PC-3 (cell line): ENCODE results near the gene AKAP6. TPM values are rescaled to one million over a fixed set of nuclear protein-coding genes. Genes with fewer than 3 reads are reported as not detected.
"Not testable (repeated sequence)": the region's sequence is repeated elsewhere in the genome, so short reads cannot be mapped to it uniquely, and the experiment has no call there.

Source experiments
- ATAC-seq: fragments of 200-7000 bp; cut with Tn5 transposase; 2 replicates; pipeline ENCODE4 v1.9.1; 2020; ENCODE audit warnings: mild to moderate bottlenecking, moderate library complexity
- BruUV-seq: library from RNA; stranded (reverse); fragments of 400-500 nt; replicated peaks from 2 replicates; lab custom pipeline; 2021; lab: Mats Ljungman, UMichigan
- CTCF ChIA-PET: fragments of 300-600 bp; sonication (Branson Sonifier 250); formaldehyde crosslinking; loops from one replicate; lab custom pipeline; 2022; ENCODE audit warnings: antibody characterized with exemption; lab: Charles Lee
- POLR2A ChIA-PET: fragments of 300-600 bp; sonication (Branson Sonifier 250); formaldehyde crosslinking; loops from one replicate; lab custom pipeline; 2022; ENCODE audit warnings: antibody characterized with exemption; ENCODE audit not compliant: unreplicated experiment; lab: Charles Lee
- DNase-seq: peaks from one replicate; pipeline ENCODE4 v3.0.0-alpha.2; 2015
- H2AFZ ChIP-seq: fragments of 300-600 bp; sonication (generic); 2 replicates; pipeline ENCODE4 v1.6.0; 2016; ENCODE audit warnings: antibody characterized with exemption, low read length
- H3F3A ChIP-seq: fragments of 300-600 bp; sonication (generic); one replicate; pipeline ENCODE4 v1.6.0; 2017; ENCODE audit warnings: antibody characterized with exemption, low read length, control low read depth, mild to moderate bottlenecking; ENCODE audit not compliant: unreplicated experiment
- H3K27ac ChIP-seq: fragments of 300-600 bp; sonication (generic); 2 replicates; pipeline ENCODE4 v1.5.1; 2016; ENCODE audit warnings: mild to moderate bottlenecking, low read length
- H3K27me3 ChIP-seq: fragments of 300-600 bp; sonication (generic); 2 replicates; pipeline ENCODE4 v1.6.1; 2016; ENCODE audit warnings: low read length, mixed read lengths
- H3K36me3 ChIP-seq: fragments of 300-600 bp; sonication (generic); 2 replicates; pipeline ENCODE4 v1.6.1; 2016; ENCODE audit warnings: low read depth, mixed run types, low read length, mixed read lengths
- H3K4me1 ChIP-seq: fragments of 300-600 bp; sonication (generic); 2 replicates; pipeline ENCODE4 v1.5.1; 2016; ENCODE audit warnings: low read length; ENCODE audit not compliant: insufficient read depth
- H3K4me2 ChIP-seq: fragments of 300-600 bp; sonication (generic); 2 replicates; pipeline ENCODE4 v1.6.0; 2016; ENCODE audit warnings: low read length
- H3K4me3 ChIP-seq: fragments of 300-600 bp; sonication (generic); 2 replicates; pipeline ENCODE4 v1.5.1; 2016; ENCODE audit warnings: mild to moderate bottlenecking, low read length, mixed read lengths
- H3K79me2 ChIP-seq: fragments of 300-600 bp; sonication (generic); 2 replicates; pipeline ENCODE4 v1.6.1; 2017; ENCODE audit warnings: low read length, mixed read lengths
- H3K9ac ChIP-seq: fragments of 300-600 bp; sonication (generic); 2 replicates; pipeline ENCODE4 v1.6.0; 2016; ENCODE audit warnings: mild to moderate bottlenecking, low read length
- H3K9me2 ChIP-seq: fragments of 300-600 bp; sonication (generic); replicated peaks from 2 replicates; pipeline ENCODE4 v1.6.1; 2016; ENCODE audit warnings: mixed run types, low read length, mixed read lengths
- H3K9me3 ChIP-seq: fragments of 300-600 bp; sonication (generic); 2 replicates; pipeline ENCODE4 v1.6.1; 2016; ENCODE audit warnings: low read length, mixed read lengths
- H4K20me1 ChIP-seq: fragments of 300-600 bp; sonication (generic); 2 replicates; pipeline ENCODE4 v1.6.1; 2016; ENCODE audit warnings: low read length, mixed read lengths
- CTCF ChIP-seq: fragments of 300-600 bp; sonication (generic); conservative IDR thresholded peaks from 2 replicates; pipeline ENCODE4 v1.5.1; 2017; ENCODE audit warnings: antibody characterized with exemption, low read depth, mild to moderate bottlenecking, low read length
- EZH2 ChIP-seq: fragments of 300-600 bp; sonication (generic); IDR thresholded peaks from one replicate; pipeline ENCODE4 v1.6.1; 2017; ENCODE audit warnings: antibody characterized with exemption, mild to moderate bottlenecking, low read length; ENCODE audit not compliant: unreplicated experiment
- EZH2phosphoT487 ChIP-seq: fragments of 300-600 bp; sonication (generic); IDR thresholded peaks from 2 replicates; pipeline ENCODE4 v1.6.1; 2018; ENCODE audit warnings: mild to moderate bottlenecking, antibody characterized with exemption, low read length, borderline replicate concordance
- intact Hi-C: fragments of 100-400 bp; cut with micrococcal nuclease; formaldehyde crosslinking; loops from 2 replicates; pipeline ENCODE4 v1.9.0; 2023
- total RNA-seq: library from RNA; depleted of rRNA; stranded (reverse); fragments of >200 nt; gene quantifications from 2 replicates; pipeline ENCODE4 v1.2.3, GENCODE V29; 2014

Gene AKAP6
- total RNA-seq, 1 experiment from 2014 or later, result 1.5 TPM

- Histone ChIP-seq H3K9ac (no peak overlapping the region), H3F3A (no peaks in the 10 kb centered on the region), H3K4me1 (no peaks in the 10 kb centered on the region), H3K27ac (no peak overlapping the region), H2AFZ (no peak overlapping the region), H3K27me3 (no peaks in the 10 kb centered on the region), H3K9me2 (no peaks in the 10 kb centered on the region), H3K9me3 (no peaks in the 10 kb centered on the region), H4K20me1 (no peaks in the 10 kb centered on the region; the same call in 1 of the 2 replicates), H3K36me3 (no peaks in the 10 kb centered on the region), H3K4me3 (no peak overlapping the region), H3K79me2 (no peaks in the 10 kb centered on the region), H3K4me2 (no peak overlapping the region)
- POLR2A ChIA-PET, result no interaction called here
- DNase-seq (no peak), ATAC-seq (no peak)
- CTCF ChIA-PET, result no interaction called here
- intact Hi-C loops, result no loop called here
- BruUV-seq, result no TSS peak
- no peak for TF ChIP-seq EZH2phosphoT487
- no peak for TF ChIP-seq EZH2
- no peak for TF ChIP-seq CTCF
Observed at GRCh38 chr14:32784405-32784804, 455.3 kb downstream of the AKAP6 start.

- TF ChIP-seq EZH2phosphoT487 (no peak), CTCF (no peak), EZH2 (no peak)
- no TSS peak for BruUV-seq
- Histone ChIP-seq H3K9me3 (no peaks in the 10 kb centered on the region), H3K4me1 (no peaks in the 10 kb centered on the region), H4K20me1 (no peaks in the 10 kb centered on the region; the same call in 1 of the 2 replicates), H3K36me3 (no peaks in the 10 kb centered on the region), H3K79me2 (no peaks in the 10 kb centered on the region), H2AFZ (no peak overlapping the region), H3K4me2 (no peak overlapping the region), H3K4me3 (no peak overlapping the region), H3K9ac (no peak overlapping the region), H3K27ac (no peak overlapping the region), H3K27me3 (no peaks in the 10 kb centered on the region), H3K9me2 (no peaks in the 10 kb centered on the region), H3F3A (no peaks in the 10 kb centered on the region)
- ATAC-seq, result no peak
- intact Hi-C loops, result no loop called here
- DNase-seq, result no peak
- ChIA-PET CTCF (no interaction called here), POLR2A (no interaction called here)
Observed at GRCh38 chr14:32785585-32785984, 456.5 kb downstream of the AKAP6 start.

DNA sequence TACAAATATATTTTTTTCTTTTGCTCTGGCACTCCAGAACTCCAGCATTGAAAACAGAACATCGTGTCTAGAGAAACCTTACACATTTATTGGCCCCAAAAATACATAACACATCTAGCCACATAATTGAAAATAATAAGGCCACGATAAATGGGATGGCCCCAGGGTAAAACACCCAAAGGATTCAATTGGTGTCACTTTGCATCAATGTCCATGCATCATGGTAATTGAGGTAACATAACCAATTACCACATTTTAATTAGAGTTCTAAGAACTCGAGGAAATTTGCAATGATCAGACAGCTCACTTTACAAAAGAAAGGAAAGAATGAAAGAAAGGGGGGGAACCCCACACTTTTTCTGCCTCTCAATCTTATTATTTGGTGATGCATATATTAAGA, 457.8 kb downstream of the AKAP6 start:
- Histone ChIP-seq H3K4me2 (no peak overlapping the region), H3K4me1 (no peaks in the 10 kb centered on the region), H2AFZ (no peak overlapping the region), H4K20me1 (no peaks in the 10 kb centered on the region; the same call in 1 of the 2 replicates), H3K9ac (no peak overlapping the region), H3K4me3 (no peak overlapping the region), H3K79me2 (no peaks in the 10 kb centered on the region), H3K36me3 (no peaks in the 10 kb centered on the region), H3K27me3 (no peaks in the 10 kb centered on the region), H3K9me3 (no peaks in the 10 kb centered on the region), H3F3A (no peaks in the 10 kb centered on the region), H3K9me2 (no peaks in the 10 kb centered on the region), H3K27ac (no peak overlapping the region)
- ChIA-PET POLR2A (no interaction called here), CTCF (no interaction called here)
- BruUV-seq, result no TSS peak
- intact Hi-C loops, result no loop called here
- TF ChIP-seq EZH2phosphoT487, result no peak
- no peak for TF ChIP-seq EZH2
- no peak for TF ChIP-seq CTCF
- ATAC-seq, result no peak
- no peak for DNase-seq

DNA sequence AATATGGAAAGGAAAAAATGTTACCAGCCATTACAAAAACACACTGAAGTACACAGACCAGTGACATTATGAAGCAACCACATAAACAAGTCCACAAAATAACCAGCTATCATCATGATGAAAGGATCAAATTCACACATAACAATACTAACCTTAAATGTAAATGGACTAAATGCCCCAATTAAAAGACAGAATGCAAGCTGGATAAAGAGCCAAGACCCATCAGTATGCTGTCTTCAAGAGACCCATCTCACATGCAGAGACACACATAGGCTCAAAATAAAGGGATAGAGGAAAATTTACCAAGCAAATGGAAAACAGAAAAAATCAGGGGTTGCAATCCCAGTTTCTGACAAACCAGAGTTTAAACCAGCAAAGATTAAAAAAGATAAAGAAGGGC, 463.9 kb downstream of the AKAP6 start:
- H3K4me2 ChIP-seq, intact Hi-C loops, DNase-seq, CTCF ChIA-PET, H3K27ac ChIP-seq, H3K9me2 ChIP-seq, H3K36me3 ChIP-seq, H3K79me2 ChIP-seq, BruUV-seq, H3K4me3 ChIP-seq, H3K27me3 ChIP-seq, H3F3A ChIP-seq, ATAC-seq, POLR2A ChIA-PET, H2AFZ ChIP-seq, H3K9me3 ChIP-seq, H3K4me1 ChIP-seq, H4K20me1 ChIP-seq, H3K9ac ChIP-seq: not testable (repeated sequence)
